ENCODE measurements around the gene FBLN7. TPM values are rescaled to one million over a fixed set of nuclear protein-coding genes. Genes with fewer than 3 reads are reported as not detected.

The FBLN7 gene
- polyA plus RNA-seq, 3 donors, result 0.04 TPM; not detected in 2

DNA sequence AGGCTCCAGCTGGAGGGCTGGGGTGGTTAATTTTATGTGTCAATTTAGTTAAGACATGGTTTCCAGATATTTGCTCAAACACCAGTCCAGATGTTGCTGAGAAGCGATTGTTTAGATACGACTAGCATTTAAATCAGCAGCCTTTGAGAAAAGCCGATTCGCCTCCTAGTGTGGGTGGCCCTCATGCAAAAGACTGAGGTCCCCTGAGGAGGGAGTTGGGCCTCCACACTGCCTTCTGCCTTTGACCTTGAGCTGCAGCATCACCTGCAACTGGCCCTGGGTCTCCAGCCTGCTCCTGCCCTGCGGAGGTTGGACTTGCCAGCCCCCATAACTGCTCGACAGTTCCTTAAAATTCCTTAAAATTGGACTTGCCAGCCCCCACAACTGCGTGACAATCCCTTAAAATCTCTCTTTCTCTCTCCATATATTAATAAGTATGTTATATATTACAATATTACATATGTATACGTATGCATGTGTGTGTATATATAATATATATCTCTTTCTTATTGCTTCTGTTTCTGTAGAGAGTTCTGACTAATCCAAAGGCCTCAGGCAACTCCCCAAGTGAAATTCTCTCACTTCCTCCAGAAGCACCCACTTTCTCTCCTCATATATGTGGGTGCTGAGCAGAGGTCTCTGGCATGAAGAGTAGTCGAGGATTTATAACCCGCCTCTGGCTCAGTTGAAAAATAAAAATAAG, 14.4 kb downstream of the FBLN7 start:
- no peaks in the 10 kb centered on the region for H3K79me2 ChIP-seq (ENCODE audit: insufficient read depth, low read length)
- no peak overlapping the region for H3K4me3 ChIP-seq (replicated peaks in 1 of 3; ENCODE audit: low read depth in 2 of 3, low read length in 3 of 3)
- no peak overlapping the region for H3K27ac Mint-ChIP-seq
- intact Hi-C loops (cut with micrococcal nuclease), result no loop called here
- H3K4me3 Mint-ChIP-seq, result no peak overlapping the region
- peaks cover 15% of the 10 kb centered on the region for H3K4me1 Mint-ChIP-seq
- peaks cover 0 to 2% (median 0%) of the 10 kb centered on the region in 3 donors for H3K27me3 Mint-ChIP-seq (ENCODE audit: low read depth in 3 of 3)
- no peak for DNase-seq
- no peaks in the 10 kb centered on the region for H3K9me3 ChIP-seq (replicated peaks in 1 of 2; ENCODE audit: control insufficient read depth in 1 of 2, insufficient read depth in 1 of 2, low read length in 2 of 2)
- H3K27ac ChIP-seq (ENCODE audit: low read depth in 1 of 2, low read length in 2 of 2), result no peak overlapping the region
- no peaks in the 10 kb centered on the region for H3K36me3 ChIP-seq (replicated peaks in 1 of 2; ENCODE audit: control insufficient read depth in 1 of 2, insufficient read depth in 2 of 2, low read length in 2 of 2)
- H3K4me1 ChIP-seq (ENCODE audit: control insufficient read depth in 1 of 2, insufficient read depth in 2 of 2, low read length in 2 of 2), result peaks cover 8 to 10% of the 10 kb centered on the region in 2 donors
- H3K4me2 ChIP-seq (replicated peaks; ENCODE audit: extremely low read depth, low read length, poor library complexity, severe bottlenecking), result no peak overlapping the region
- TF ChIP-seq, protein P1, sequence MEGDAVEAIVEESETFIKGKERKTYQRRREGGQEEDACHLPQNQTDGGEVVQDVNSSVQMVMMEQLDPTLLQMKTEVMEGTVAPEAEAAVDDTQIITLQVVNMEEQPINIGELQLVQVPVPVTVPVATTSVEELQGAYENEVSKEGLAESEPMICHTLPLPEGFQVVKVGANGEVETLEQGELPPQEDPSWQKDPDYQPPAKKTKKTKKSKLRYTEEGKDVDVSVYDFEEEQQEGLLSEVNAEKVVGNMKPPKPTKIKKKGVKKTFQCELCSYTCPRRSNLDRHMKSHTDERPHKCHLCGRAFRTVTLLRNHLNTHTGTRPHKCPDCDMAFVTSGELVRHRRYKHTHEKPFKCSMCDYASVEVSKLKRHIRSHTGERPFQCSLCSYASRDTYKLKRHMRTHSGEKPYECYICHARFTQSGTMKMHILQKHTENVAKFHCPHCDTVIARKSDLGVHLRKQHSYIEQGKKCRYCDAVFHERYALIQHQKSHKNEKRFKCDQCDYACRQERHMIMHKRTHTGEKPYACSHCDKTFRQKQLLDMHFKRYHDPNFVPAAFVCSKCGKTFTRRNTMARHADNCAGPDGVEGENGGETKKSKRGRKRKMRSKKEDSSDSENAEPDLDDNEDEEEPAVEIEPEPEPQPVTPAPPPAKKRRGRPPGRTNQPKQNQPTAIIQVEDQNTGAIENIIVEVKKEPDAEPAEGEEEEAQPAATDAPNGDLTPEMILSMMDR (IDR thresholded peaks at IDR 0.05), result no peak
- H4K20me1 ChIP-seq (ENCODE audit: insufficient read depth, low read length), result no peaks in the 10 kb centered on the region
- H3K27me3 ChIP-seq (ENCODE audit: control insufficient read depth in 2 of 2, insufficient read depth in 2 of 2, low read length in 2 of 2), result no peaks in the 10 kb centered on the region
- no peak overlapping the region for H3K9ac ChIP-seq (ENCODE audit: insufficient read depth, low read length, poor library complexity, severe bottlenecking)
- H2AFZ ChIP-seq (ENCODE audit: insufficient read depth, low read depth, low read length, poor library complexity, severe bottlenecking), result no peak overlapping the region
- H3K36me3 Mint-ChIP-seq, result no peaks in the 10 kb centered on the region
- 92% methylated on average over 6 of the region's 10 CpGs for WGBS (ENCODE audit: insufficient coverage)
- peaks cover 0 to 5% (median 0%) of the 10 kb centered on the region in 7 donors for H3K9me3 Mint-ChIP-seq

DNA sequence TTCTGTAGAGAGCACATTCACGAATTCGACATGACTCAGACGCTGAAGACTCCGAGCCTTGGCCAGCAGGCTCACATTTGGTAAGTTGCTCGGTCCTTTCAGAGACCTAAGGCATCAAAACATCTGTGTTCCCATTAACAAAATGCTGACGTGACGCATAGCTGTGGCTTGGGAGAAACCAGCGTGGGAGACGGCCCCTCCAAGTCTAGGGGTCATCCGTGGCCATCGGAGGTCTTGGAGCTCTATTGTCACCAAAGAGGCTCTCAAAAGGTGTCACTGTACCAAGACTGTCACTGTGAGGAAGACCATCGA, 14.9 kb downstream of the FBLN7 start:
- DNase-seq, result no peak
- Mint-ChIP-seq H3K36me3 (no peaks in the 10 kb centered on the region), H3K4me1 (peaks cover 15% of the 10 kb centered on the region), H3K27me3 (ENCODE audit: low read depth in 3 of 3) (no peaks in the 10 kb centered on the region), H3K9me3 (peaks cover 0 to 4% (median 0%) of the 10 kb centered on the region in 7 donors), H3K27ac (no peak overlapping the region), H3K4me3 (no peak overlapping the region)
- H3K9me3 ChIP-seq (replicated peaks in 1 of 2; ENCODE audit: control insufficient read depth in 1 of 2, insufficient read depth in 1 of 2, low read length in 2 of 2), result no peaks in the 10 kb centered on the region
- H3K27me3 ChIP-seq (ENCODE audit: control insufficient read depth in 2 of 2, insufficient read depth in 2 of 2, low read length in 2 of 2), result no peaks in the 10 kb centered on the region
- H3K9ac ChIP-seq (ENCODE audit: insufficient read depth, low read length, poor library complexity, severe bottlenecking), result no peak overlapping the region
- H3K36me3 ChIP-seq (replicated peaks in 1 of 2; ENCODE audit: control insufficient read depth in 1 of 2, insufficient read depth in 2 of 2, low read length in 2 of 2), result no peaks in the 10 kb centered on the region
- H2AFZ ChIP-seq (ENCODE audit: insufficient read depth, low read depth, low read length, poor library complexity, severe bottlenecking), result no peak overlapping the region
- intact Hi-C loops (cut with micrococcal nuclease), result no loop called here
- peaks cover 8 to 10% of the 10 kb centered on the region in 2 donors for H3K4me1 ChIP-seq (ENCODE audit: control insufficient read depth in 1 of 2, insufficient read depth in 2 of 2, low read length in 2 of 2)
- no peaks in the 10 kb centered on the region for H3K79me2 ChIP-seq (ENCODE audit: insufficient read depth, low read length)
- H3K4me2 ChIP-seq (replicated peaks; ENCODE audit: extremely low read depth, low read length, poor library complexity, severe bottlenecking), result no peak overlapping the region
- 97% methylated on average over 12 of the region's 12 CpGs for WGBS (ENCODE audit: insufficient coverage)
- no peak overlapping the region for H3K27ac ChIP-seq (ENCODE audit: low read depth in 1 of 2, low read length in 2 of 2)
- H3K4me3 ChIP-seq (replicated peaks in 1 of 3; ENCODE audit: low read depth in 2 of 3, low read length in 3 of 3), result no peak overlapping the region
- no peaks in the 10 kb centered on the region for H4K20me1 ChIP-seq (ENCODE audit: insufficient read depth, low read length)
- TF ChIP-seq, protein P1 (IDR thresholded peaks at IDR 0.05), result no peak

All from CD14-positive monocyte (primary cell).